ENCODE results near the gene SPCS1.

- no peak for TF ChIP-seq CTCF (IDR thresholded peaks at IDR 0.05)
- no peak for TF ChIP-seq POLR2A (IDR thresholded peaks at IDR 0.05)
Observed at GRCh38 chr3:52752045-52752660, 46.2 kb downstream of the SPCS1 start.
